HepG2 (cell line): ENCODE data around the gene STX4. TPM values are rescaled to one million over a fixed set of nuclear protein-coding genes. Genes with fewer than 3 reads are reported as not detected.

Experiments
- GABPB1 ChIP-seq: IDR thresholded peaks from 2 replicates; pipeline ENCODE4 v1.6.1; 2016; ENCODE audit warnings: mild to moderate bottlenecking, missing genetic modification reagents, moderate library complexity, missing compliant biosample characterization
- JARID2 ChIP-seq: sonication (generic); formaldehyde crosslinking; IDR thresholded peaks from 2 replicates; pipeline ENCODE4 v1.8.1; 2023; ENCODE audit warnings: missing genetic modification reagents, inconsistent platforms; ENCODE audit not compliant: insufficient replicate concordance
- NAIF1 ChIP-seq: sonication (generic); formaldehyde crosslinking; IDR thresholded peaks from 2 replicates; pipeline ENCODE4 v1.5.0; 2020; ENCODE audit warnings: mild to moderate bottlenecking, missing genetic modification reagents, borderline replicate concordance
- NFATC3 ChIP-seq: sonication (generic); formaldehyde crosslinking; IDR thresholded peaks from 2 replicates; pipeline ENCODE4 v1.5.1; 2020; ENCODE audit warnings: mild to moderate bottlenecking, missing genetic modification reagents
- PHF20 ChIP-seq: sonication (generic); formaldehyde crosslinking; IDR thresholded peaks from 2 replicates; pipeline ENCODE4 v1.5.0; 2020; ENCODE audit warnings: mild to moderate bottlenecking, missing genetic modification reagents
- PRPF4 ChIP-seq: fragments of 200-400 bp; formaldehyde crosslinking; IDR thresholded peaks from 2 replicates; pipeline ENCODE4 v1.6.1; 2016; ENCODE audit warnings: low read length, low read depth; ENCODE audit not compliant: poor library complexity, severe bottlenecking
- SIX1 ChIP-seq: sonication (generic); formaldehyde crosslinking; IDR thresholded peaks from 2 replicates; pipeline ENCODE4 v1.4.0; 2020; ENCODE audit warnings: missing genetic modification reagents, borderline replicate concordance
- STAG1 ChIP-seq: sonication (generic); formaldehyde crosslinking; IDR thresholded peaks from 2 replicates; pipeline ENCODE4 v1.4.0; 2020; ENCODE audit warnings: missing genetic modification reagents
- ZBTB3 ChIP-seq: sonication (generic); formaldehyde crosslinking; IDR thresholded peaks from 2 replicates; pipeline ENCODE4 v1.4.0; 2020; ENCODE audit warnings: low read depth, mild to moderate bottlenecking, moderate library complexity, missing genetic modification reagents, borderline replicate concordance
- ZMYM3 ChIP-seq: sonication (generic); formaldehyde crosslinking; IDR thresholded peaks from 2 replicates; pipeline ENCODE4 v1.5.1; 2020; ENCODE audit warnings: mild to moderate bottlenecking, missing genetic modification reagents
- ZNF333 ChIP-seq: sonication (generic); formaldehyde crosslinking; IDR thresholded peaks from 2 replicates; pipeline ENCODE4 v1.4.0; 2020; ENCODE audit warnings: mild to moderate bottlenecking, missing genetic modification reagents, borderline replicate concordance
- ZNF432 ChIP-seq: sonication (generic); formaldehyde crosslinking; IDR thresholded peaks from 2 replicates; pipeline ENCODE4 v1.5.0; 2020; ENCODE audit warnings: missing genetic modification reagents, mild to moderate bottlenecking, borderline replicate concordance
- ZNF562 ChIP-seq: sonication (generic); formaldehyde crosslinking; IDR thresholded peaks from 2 replicates; pipeline ENCODE4 v1.8.0; 2022; ENCODE audit warnings: missing genetic modification reagents, borderline replicate concordance
- ZNF646 ChIP-seq: sonication (generic); formaldehyde crosslinking; IDR thresholded peaks from 2 replicates; pipeline ENCODE4 v1.9.0; 2021; ENCODE audit warnings: mild to moderate bottlenecking, missing genetic modification reagents
- ZNF652 ChIP-seq: IDR thresholded peaks from 2 replicates; pipeline ENCODE4 v1.6.1; 2016; ENCODE audit warnings: low read depth, borderline replicate concordance
- ZSCAN31 ChIP-seq: sonication (generic); formaldehyde crosslinking; IDR thresholded peaks from 2 replicates; pipeline ENCODE4 v1.5.0; 2020; ENCODE audit warnings: low read depth, mild to moderate bottlenecking, missing genetic modification reagents
- polyA plus RNA-seq, 8 experiments: library from polyadenylated mRNA; depleted of rRNA in 3 of 8; stranded (reverse) in 7 of 8; unstranded in 1 of 8; fragments of >200 nt; fragmentation: Illumina TruSeq in 4 of 8; extraction: Trizol in 4 of 8; gene quantifications; 2 replicates each; pipeline versions ENCODE4 v1.2.1 to v1.2.3, GENCODE V29; 2011 to 2016; ENCODE audit warnings: low read depth in 4 of 8, missing spikeins in 1 of 8, mixed read lengths in 1 of 8; ENCODE audit not compliant: insufficient read depth in 1 of 8
- total RNA-seq, 5 experiments: library from RNA; depleted of rRNA; stranded (reverse); fragments of >200 nt; fragmentation: Illumina TruSeq; extraction: Trizol; gene quantifications; 2 replicates each; pipeline ENCODE4 v1.2.3, GENCODE V29; 2016; ENCODE audit warnings: low read depth in 1 of 5
- TF ChIP-seq, protein P1 (sequence below): sonication (generic); formaldehyde crosslinking; IDR thresholded peaks from 2 replicates; pipeline ENCODE4 v1.4.0; 2020; ENCODE audit warnings: mild to moderate bottlenecking, missing genetic modification reagents
- TF ChIP-seq, protein P2 (sequence below): IDR thresholded peaks from 2 replicates; pipeline ENCODE4 v1.6.1; 2016

STX4 gene
- total and polyA plus RNA-seq, 2 of the 13 experiments (the other 11 are each of a cell fraction or from before 2014, with no cell fraction given): 29.2 to 34.6 TPM

GRCh38 chr16:31032736-31033708, at the start of gene STX4 (continued):
- TF ChIP-seq, protein P1, sequence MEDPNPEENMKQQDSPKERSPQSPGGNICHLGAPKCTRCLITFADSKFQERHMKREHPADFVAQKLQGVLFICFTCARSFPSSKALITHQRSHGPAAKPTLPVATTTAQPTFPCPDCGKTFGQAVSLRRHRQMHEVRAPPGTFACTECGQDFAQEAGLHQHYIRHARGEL: peak; percentile 56
- no peak for TF ChIP-seq JARID2 (CRISPR knock-in tag)
- TF ChIP-seq NFATC3 (CRISPR knock-in tag): peak; percentile 98
- no peak for TF ChIP-seq ZBTB3
- TF ChIP-seq PRPF4: no peak
- TF ChIP-seq ZMYM3 (CRISPR knock-in tag): peak; percentile 61
- TF ChIP-seq, protein P2, sequence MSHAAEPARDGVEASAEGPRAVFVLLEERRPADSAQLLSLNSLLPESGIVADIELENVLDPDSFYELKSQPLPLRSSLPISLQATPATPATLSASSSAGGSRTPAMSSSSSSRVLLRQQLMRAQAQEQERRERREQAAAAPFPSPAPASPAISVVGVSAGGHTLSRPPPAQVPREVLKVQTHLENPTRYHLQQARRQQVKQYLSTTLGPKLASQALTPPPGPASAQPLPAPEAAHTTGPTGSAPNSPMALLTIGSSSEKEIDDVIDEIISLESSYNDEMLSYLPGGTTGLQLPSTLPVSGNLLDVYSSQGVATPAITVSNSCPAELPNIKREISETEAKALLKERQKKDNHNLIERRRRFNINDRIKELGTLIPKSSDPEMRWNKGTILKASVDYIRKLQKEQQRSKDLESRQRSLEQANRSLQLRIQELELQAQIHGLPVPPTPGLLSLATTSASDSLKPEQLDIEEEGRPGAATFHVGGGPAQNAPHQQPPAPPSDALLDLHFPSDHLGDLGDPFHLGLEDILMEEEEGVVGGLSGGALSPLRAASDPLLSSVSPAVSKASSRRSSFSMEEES (CRISPR knock-in tag): peak; percentile 90
- no peak for TF ChIP-seq NAIF1 (CRISPR knock-in tag)
- TF ChIP-seq ZNF646 (CRISPR knock-in tag): no peak
- TF ChIP-seq ZNF652 (CRISPR knock-in tag): no peak; the same call in 1 of the 2 replicates
- TF ChIP-seq ZNF562 (CRISPR knock-in tag): no peak
- peak; percentile 60; the same call in 1 of the 2 replicates for TF ChIP-seq ZSCAN31 (CRISPR knock-in tag)
- TF ChIP-seq ZNF432: no peak
- TF ChIP-seq STAG1: 0 out of 2 replicates have a peak, but pooled peaks have one; percentile 20
- TF ChIP-seq PHF20: peak; percentile 80
- peak; percentile 97 for TF ChIP-seq GABPB1 (CRISPR knock-in tag)
- TF ChIP-seq ZNF333 (CRISPR knock-in tag): no peak; the same call in 1 of the 2 replicates
- TF ChIP-seq SIX1 (CRISPR knock-in tag): peak; percentile 62; the same call in 1 of the 2 replicates
